T-helper 2 cell (primary cell): ENCODE measurements around the gene SRC.

Source experiments
- DNase-seq, 5 experiments: peaks; one replicate each; pipeline versions ENCODE4 v3.0.0 to v3.0.0-alpha.2; 2012 to 2022

SRC gene

DNA sequence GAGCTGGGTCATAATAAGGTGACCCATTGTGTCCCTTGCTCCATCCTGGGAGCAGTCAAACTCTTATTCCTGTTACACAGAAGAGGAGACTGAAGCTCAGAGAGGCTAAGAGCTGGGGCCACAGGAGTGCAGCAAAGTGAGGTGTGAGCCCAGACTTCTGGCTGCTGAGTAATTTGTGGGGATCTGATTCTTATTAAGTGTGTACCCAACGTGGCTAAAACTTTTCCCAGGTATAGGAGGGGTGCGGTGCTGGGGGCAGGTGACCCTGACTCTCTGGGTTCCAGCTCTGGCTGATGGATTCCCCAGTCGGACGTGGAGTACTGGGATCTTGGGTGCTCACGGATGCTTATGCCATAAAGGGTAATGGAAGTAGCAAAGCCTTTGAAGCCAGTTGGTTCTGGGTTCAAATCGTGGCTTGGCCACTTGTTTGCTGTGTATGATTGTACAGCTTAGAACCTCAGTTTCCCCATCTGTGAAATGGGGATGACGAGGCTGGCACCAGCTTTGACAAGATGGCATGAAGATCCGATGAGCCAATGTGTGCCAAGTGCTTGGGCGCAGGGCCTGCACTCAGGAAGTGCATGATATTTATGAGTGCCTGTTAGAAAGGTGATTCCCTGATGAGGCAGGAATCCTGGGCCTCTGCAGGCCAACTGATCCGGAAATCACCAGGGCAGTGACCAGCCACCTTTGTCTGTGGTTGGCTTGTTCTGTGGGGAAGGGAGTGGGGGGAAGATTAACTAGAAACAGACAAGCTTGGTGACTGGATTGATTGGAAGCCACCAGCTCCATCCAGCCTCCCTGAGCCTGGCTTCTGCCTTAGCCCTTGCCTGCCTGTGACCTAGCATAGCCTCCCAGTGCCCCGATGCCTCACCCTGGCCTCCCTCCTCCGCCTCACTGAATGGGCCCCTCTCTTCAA, 6.0 kb downstream of the SRC start:
- DNase-seq: no peak

DNA sequence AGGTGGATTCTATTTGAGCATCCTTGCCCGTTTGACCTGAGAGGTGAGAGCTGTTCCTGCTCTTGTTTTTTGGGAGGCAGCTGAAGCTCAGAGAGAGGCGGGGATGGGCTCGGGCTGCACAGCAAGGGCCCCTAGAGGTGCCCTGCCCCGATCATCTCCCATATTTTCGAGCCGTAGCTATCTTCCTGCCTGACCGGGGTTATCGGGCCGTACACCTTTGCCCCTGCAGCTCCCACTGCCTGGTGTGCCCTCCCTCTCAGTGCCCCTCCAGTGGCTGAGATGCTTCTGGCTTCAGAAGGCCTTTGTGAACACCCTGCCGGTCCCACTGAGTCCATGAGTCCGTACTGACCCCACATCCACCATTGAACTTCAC, 6.7 kb downstream of the SRC start:
- no peak for DNase-seq

DNA sequence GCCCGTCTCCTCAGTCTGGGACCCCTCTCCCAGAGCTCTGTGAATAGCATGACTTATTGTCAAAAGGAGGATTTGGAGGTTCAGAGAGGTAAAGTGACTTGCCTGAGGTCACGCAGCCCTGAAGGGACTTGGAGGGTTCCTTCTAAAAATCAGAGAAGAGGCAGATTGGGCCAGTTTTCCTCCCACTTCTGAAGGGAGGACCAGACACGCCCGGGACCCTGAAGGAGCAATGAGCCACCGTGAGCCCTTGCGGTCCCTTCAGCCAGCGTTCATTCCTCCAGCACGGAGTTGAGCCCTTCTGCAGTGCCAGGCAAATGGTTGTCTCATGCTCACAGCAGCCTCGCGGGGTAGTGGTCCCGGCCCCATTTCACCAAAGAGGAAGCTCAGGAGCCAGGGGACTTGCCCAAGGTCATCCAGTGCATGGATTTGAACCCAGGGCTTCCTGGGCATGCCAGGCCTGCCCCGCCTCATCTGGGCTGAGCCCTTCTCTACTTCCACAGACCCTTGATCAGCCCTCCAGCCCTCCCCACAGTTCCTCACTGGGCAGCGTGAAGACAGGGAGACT, 7.4 kb downstream of the SRC start:
- DNase-seq: no peak

DNA sequence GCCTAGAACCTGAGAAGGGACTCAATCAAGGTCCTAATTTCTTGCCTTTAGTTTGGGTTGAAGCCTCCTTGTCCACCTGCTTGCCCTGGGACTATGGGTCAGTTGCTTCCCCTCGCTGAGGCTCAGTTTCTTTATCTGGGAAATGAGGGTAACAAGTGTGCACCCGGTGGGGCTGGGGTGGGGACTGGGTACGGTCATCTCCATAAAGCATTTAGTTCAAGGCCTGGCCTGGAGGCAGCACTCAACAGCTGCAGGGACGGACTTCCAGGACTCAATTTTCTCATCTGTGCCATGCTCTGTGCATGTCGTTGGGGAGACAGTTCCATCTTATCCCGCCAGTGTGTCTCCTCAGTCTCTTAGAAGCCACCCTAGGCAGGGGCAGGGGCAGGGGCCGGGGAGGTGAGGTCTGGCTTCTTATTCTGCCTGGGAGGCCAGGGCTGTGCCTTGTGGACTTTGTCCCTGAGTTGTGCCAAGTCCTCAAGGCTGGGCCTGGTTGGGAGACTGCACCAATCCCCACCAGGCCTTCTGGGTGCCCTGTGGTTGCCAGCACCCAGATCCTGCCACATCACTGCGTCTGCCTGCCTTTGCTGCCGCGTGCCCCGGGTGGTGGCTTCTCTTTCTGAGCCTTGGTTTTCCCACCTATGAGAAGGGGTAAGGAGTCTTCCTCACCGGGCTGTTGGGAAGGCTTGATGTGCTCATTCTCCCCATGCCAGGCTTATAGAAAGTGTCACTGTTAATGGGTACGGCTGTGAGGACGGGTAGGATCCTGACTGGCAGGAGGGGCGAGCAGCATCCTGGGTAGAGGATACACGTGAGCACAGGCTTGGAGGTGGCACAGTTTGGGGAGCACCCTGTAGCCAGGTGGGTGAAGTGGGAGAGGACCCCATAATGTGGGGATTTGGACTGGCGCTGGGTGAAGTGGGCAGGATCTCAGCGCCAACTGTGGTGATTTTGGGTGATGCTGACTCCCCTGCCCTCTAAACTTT, 8.6 kb downstream of the SRC start:
- no peak for DNase-seq

DNA sequence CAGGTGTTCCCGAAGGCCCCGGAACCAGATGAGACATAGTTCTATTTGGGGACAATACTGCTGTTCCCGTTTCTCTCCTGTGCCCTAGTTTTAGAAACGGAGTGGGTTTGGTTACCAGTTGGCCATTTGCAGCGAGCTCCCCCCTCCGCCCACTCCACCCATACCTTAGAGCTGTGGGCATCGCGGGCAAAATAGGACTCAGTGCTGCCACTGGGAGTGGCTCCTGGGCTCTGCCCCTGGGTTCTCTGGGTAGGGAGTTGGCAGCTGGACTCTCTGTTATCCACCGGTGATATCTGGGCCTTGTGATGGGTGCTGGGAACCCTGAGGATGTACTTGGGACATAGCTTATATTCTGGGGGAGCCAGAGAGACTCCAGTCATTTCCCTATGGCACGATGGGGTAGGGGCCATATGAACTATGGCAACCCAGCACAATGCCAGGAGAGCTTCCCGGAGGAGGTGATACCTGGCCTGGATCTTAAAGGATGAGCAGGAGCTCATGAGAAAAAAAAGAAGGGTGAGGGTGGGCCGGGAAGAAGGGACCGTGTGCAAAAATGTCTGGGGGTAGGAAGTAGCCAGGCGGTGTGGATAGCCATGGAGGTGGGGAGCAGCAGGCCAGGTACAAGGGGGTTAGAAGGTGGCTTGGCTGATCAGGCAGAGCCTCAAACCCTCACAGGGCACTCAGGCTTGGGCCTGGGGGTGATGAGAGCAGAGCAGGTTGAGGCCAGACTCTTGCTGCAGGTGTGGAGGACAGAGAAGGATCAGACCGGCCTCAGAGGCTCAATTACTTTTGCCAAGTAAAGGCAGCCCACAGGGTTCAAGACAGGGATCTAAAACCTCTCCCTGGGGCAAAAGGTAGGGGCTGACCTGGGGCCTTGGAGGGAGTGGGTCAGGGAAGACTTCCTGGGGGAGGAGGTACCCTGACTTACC, 9.6 kb downstream of the SRC start:
- no peak for DNase-seq

DNA sequence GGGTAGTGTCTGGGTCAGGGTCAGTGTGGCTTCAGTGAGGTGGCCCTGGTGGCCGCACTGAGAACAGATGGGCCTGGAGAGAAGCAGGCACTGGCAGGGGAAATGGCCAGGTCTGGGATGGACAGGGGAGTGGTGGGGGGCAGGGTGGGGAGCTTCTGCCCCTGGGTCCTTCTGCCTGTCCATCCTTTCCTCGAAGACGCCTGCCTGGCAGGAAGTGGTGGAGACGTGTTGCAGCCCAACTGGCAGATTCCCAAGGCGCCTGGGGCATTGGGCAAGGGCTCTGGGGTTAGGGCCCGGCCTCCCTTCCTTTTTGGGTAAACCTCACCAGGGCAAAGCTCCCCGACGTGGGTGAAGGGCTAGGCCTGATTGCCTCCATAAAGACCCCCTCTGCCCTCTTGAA, 10.4 kb downstream of the SRC start:
- no peak for DNase-seq

DNA sequence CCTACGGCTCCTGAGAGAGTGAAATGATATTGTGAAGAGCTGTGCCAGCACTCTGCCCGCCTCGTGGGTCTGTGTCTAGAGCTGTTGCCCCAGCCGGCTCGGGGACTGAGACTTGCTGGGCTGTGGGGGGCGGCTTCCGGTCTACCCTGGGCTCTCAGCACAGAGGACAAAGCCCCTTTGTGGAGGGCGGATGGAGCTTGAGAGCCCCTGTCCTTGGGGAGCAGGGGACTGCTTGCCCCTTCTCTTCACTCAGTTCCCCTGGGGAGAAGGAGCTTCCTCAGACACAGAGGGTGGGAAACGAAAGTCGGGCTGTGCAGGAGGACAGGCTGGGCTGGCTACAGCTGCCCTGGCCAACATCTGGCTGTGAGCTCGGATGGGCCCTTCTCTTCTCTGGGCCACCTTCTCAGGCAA, 11.0 kb downstream of the SRC start:
- DNase-seq: no peak

DNA sequence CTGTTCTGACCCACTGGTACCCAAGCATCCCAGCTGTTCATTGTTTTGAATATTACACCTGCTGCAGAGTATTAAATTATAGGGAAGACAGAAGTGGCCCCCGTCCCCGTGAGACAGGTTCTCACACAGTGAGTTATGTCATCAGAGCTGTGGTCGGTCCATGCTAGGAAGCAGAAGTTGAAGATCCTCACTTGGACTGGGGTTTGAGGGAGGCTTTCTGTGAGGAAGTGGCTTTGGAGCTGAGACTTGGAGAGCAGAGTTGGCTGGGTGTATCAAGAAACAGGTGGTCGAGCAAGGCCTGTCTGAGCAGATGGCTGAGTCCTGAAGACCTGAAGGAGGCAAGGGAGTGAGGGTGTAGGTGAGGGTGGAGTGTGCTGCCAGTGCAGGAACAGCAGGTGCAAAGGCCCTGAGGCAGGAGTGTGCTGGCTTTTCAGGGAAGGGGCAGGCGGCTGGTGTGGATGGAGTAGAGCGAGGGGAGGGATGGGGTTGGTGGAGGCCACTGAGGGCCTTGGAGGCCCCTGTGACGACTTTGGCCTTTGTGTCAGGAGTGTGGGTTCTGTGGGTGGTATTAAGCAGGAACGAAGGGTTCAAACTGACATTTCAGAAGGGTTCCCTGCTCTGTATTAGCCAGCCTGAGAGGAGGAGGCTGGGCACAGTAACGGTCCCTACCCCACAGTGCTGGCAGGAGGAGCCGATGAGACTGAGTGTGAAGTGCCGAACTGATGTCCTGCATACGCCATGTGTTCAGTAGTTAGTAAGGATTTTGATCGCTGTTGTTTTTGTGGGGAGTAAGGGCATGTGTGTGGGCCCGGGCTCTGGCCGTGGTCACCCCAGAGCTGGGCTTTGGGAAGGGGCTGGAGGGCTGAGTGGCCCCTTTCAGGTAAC, 11.8 kb downstream of the SRC start:
- DNase-seq: no peak

DNA sequence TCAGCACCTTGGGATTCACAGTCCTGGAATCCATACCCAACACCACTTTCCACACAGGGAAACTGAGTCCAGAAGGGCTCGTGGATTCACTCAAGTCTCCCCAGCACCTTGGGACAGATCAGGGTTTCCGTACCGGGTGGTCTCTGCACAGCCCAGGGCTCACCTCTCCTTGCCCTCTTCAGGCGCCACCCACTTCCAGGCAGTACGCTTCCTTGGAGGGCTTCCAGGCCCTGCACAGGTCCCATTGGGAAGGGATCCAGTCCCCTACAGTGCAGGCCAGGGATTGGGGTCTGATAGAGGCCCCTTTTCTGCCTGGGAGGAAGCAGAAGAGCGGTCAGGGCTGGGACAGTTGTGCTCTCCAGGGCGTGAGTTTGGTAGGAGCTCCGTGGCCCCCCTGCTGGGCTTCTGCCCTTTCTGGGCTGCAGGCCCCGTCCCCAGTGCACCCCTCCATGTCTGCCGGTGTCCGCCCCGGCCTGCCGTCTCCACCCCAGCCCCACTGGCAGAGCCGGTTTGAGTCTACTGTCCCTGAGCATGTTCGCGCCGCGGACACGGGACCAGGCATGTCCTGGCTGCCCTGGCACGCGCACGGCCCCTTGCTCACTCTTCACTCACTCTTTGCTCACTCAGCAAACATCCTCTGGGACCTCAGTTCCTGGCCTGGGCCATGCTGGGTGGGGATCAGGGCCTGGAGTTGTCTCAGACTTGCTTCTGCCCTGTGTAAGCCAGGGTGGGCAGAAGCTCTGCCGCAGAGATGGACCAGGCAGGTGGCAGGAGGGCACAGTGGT, 12.6 kb downstream of the SRC start:
- DNase-seq: no peak

DNA sequence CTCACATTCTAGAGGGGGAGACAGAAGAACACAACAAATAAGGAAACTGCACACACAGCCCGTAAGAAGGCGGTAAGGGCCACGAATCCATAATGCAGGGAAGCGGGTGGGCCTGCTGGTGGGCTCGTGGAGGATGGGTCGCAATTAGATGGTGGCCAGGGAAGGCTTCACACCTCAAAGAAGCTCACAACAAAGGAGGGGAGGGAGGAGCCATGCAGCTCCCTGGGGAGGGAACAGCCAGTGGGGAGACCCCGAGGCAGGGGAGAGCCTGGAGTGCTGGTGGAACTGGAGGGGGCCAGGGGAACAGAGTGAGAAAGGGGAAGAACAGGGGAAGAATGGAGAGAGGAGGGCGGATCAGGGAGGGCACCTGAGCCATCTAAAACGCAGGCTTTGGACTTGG, 13.4 kb downstream of the SRC start:
- DNase-seq: no peak

DNA sequence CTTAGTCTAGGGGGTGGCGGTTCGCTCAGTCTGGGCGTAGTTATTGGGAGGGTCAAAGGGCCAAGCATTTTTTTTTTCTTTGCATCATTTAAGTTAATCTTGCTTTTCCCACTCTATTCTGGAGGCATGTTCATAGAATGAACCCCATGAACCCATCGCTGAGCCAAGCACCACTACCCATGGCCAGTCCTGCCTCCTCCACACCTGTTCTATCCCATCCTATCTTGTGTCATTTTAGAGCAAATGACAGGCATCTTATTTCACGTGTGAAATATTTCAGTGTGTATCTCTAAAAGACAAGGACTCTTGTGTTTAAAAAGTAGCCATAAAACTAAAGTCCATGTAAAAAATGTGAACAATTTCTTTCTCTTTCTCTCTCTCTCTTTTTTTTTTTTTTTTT, 13.9 kb downstream of the SRC start:
- DNase-seq: no peak

DNA sequence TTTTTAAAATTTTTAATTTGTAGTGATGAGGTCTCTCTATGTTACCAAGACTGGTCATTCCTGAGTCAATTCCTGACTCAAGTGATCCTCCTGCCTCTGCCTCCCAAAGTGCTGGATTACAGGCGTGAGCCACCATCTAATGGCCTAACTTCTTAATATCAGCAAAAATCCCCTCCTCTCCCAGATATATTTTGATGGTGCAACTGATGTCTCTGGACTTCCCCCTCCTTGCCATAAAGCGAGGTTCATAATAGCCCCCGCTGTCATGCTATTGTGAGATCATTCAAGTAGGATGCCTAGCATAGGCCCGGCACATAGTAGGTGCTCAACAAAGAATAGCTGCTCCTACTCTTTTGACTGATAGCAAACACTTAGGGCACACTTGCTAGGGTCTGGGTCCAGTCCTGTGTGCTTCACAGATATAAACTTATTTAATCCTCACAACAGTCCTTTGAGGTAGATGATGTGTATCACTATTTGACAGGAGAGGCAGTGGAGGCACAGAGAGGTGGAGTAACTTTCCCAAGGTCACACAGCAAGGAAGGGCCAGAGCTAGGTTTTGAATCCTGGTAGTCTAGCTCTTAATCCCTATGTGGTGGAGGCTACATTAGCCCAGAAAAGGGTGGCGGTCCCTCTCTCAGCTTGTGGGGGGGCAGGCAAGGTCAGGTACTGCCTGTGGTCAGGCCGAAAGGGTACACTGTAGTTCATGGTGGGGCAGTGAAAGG, 14.6 kb downstream of the SRC start:
- DNase-seq: no peak

DNA sequence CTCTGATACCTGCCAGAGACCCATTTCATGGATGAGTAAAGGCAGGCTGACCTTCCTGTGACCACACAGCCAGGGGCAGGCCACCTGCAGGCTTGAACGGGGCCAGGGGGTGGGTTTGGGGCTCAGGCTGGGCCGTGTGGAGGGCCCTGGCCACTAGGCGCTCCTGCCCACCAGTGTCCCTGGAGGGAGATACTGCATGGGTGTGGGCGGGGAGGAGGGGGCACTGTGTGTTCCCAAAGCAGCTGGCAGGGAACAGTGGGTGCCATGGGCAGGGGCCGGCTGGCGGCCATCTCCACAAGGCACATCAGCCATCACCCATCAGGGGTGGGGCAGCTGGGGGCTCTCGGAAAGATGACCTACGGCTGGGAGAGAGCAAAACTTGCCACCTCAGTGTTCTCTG, 15.4 kb downstream of the SRC start:
- no peak for DNase-seq

DNA sequence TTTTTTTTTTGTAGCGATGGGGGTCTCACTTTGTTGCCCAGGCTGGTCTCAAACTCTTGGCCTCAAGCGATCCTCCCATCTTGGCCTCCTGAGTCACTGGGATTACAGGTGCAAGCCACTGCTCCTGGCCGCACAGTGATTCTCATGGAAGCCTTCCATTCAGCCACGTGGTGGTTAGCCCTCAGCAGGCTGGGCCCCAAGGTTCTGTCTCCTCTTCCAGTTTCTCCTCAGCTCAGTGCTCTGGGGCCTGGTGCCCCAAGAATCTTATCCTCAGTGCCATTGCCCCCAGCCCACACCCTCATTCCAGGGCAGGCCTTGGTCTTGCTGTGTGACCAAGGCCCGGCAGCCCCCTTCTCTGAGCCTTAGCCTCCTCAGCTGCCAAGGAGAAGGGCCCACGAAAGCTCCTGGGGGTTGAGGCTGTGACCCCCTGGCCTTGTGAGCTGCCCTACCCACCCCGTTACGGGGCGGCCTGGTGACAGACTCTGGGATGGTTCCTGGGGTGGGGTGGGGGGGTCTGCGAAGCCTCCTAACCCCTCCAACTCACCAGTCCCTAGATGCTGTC, 16.4 kb downstream of the SRC start:
- no peak for DNase-seq

DNA sequence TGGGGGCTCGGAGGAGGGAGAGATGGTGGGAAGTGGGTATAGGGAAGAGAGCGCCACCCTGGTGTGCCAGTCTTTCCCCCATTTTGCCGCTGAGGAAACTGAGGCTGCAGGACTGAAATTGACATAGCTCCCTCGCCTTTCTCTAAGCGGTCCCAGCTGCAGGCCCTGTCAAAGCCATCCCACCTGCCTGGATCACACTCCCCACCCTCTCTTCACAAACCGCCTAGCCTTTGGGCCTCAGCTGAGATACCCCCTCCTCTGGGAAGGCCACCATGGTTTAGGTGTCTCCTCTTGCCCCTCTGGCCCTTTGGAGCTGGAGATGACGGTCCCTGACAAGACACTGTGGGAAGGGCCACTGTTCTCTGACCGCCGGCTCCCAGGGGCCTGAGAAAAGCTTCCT, 16.9 kb downstream of the SRC start:
- DNase-seq: no peak

DNA sequence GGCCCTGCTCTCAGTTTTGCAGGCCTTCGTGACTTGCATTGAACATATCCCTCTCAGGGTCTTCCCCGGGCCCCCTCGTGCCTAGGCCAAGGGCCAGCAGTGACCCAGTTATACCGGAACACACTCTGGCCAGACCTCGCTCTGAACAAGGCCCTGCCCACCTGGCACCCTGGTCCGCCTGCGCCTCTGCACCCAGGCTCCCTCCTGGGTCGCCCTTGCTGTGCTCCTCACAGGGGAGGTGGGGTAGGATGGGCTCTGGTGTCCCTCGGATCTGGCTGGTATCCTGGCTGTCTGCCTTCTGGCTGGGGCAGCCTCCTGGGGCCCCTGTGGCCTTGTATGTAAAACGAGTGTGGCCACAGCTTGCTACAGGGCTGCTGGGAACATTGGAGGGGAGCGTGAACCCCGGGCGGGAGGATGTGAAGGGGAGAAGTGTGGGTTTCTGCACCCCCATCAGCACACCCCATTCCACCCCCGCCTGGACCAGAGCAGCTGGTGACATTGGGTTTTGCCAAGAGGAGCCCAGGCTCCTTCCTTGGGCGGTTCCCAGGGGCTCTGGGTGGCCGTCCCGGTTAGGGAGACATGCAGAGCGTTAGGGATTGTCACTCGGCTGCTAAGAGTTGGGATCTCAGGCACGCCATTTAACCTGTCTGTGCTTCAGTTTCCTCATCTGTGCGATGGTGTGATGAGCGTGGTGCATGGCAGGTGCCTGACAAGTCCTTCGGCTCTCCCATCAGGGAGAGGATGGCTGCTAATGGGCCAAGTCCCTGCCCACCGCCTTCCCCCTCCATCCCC, 17.5 kb downstream of the SRC start:
- DNase-seq: no peak

DNA sequence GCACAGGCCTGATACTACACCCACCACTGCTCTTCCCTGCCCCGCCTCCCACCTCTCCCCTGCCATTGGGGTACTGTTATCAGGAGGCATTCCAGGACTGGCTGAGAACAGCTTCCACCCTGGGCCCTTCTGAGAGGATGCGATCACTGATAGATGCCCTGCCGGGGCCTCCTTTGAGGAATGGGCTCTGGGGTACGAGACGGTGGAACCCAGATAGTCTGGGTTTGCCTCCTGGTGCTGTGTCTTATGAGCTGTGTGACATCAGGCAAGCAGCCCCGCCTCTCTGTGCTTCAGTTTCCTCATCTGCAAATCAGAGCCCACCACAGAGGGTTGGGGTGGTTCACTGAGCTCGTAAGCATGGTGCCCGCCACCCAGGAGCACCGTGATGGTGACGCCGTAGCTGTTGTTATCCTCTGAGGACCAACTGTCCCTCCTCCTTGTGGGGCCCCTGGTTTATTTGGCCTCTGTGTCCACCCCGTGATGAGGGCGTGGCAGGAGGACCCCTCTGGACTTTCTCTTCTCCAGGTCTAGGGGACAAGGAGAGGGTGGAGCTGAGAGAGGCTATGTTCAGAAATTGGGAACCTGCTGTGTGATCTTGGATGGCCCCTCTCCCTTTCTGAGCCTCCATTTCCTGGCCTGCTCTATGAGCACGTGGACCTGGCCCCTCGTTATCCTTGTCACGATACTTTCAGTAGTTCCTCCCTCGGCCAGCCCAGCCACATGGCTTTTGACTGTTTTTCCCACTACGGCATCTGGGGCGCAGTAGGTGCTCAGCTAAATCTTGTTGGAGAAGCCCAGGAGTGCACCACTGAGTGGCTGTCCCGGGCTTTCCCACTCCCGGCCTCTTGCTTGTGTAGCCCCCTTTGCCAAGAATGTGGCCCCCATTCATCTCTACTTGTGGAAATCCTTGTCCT, 18.3 kb downstream of the SRC start:
- no peak for DNase-seq
